ENCODE data around the gene TMEM253. TPM values are rescaled to one million over a fixed set of nuclear protein-coding genes. Genes with fewer than 3 reads are reported as not detected.

The TMEM253 gene
- total RNA-seq, 1 donor from 2014 or later = not detected

DNA sequence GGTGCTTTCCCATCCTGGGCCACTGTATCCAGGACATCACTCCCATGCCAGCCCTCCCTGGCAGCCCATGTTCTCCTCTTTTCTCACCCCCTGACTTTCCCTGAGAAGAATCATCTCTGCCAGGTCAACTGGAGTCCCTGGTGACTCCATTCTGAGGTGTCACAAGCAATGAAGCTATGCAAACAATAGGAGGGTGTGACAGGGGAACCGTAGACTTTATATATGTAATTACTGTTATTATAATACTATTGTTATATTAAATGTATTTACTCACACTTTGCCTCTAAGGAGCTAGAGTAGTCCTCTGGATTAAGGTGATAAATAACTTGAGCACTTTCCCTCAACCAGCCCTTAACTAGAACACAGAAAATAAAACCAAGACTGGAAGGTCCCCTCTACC lies 11.6 kb upstream of the TMEM253 start:
- intact Hi-C loops (cut with micrococcal nuclease) = loop anchor here (5.0 kb wide), 1 partner anchor 407 kb away; the partner anchor contains the start of gene RNASE4

DNA sequence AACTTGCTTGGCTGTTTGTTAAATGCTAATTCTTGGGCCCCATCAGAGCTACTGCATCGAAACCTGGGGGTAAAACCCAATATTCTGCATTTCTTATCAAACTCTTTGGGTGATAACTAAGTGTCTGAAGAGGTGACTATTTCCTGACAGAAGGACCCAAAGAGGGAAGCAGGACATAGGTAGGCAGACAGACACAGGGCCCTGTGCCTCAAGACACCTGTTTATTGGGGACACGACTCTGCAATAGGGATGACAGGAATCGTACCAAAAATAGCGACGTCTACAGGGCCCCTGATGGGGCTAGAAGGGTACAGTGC lies 11.0 kb upstream of the TMEM253 start:
- intact Hi-C loops (cut with micrococcal nuclease) = loop anchor here (5.0 kb wide), 1 partner anchor 408 kb away; the partner anchor contains the start of gene RNASE4

- intact Hi-C loops (cut with micrococcal nuclease) = no loop called here
Measured at GRCh38 chr14:21090194-21090939, 10.5 kb upstream of the TMEM253 start.

- intact Hi-C loops (cut with micrococcal nuclease) = no loop called here
Measured at GRCh38 chr14:21090940-21091663, 9.8 kb upstream of the TMEM253 start.

- intact Hi-C loops (cut with micrococcal nuclease) = loop anchor here (1.0 kb wide), 3 partner anchors 12 to 78 kb away; no protein-coding TSS in a partner anchor
Measured at GRCh38 chr14:21091821-21092272, 9.0 kb upstream of the TMEM253 start.

- intact Hi-C loops (cut with micrococcal nuclease) = loop anchor here (1.0 kb wide), 3 partner anchors 12 to 78 kb away; no protein-coding TSS in a partner anchor
Measured at GRCh38 chr14:21092273-21093011, 8.4 kb upstream of the TMEM253 start.

DNA sequence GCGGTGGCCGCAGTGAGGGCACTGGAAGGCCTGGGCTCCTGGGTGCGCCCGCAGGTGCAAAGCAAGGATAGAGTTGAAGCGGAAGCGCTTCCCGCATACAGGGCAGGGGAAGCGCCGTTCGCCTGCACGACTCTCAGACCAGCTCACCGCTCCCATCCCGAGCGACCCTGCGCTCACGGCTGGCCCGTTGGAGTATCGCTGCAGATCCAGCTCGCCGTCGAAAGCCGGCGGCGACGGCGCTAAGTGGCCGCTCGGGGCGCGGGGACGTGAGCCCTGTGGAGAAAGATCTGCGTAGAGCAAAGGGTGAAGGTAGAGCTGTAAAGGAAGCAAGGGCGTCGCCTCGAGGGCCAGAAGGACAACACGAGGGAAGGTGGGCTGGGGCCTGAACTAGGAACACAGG lies 7.8 kb upstream of the TMEM253 start:
- intact Hi-C loops (cut with micrococcal nuclease) = no loop called here

DNA sequence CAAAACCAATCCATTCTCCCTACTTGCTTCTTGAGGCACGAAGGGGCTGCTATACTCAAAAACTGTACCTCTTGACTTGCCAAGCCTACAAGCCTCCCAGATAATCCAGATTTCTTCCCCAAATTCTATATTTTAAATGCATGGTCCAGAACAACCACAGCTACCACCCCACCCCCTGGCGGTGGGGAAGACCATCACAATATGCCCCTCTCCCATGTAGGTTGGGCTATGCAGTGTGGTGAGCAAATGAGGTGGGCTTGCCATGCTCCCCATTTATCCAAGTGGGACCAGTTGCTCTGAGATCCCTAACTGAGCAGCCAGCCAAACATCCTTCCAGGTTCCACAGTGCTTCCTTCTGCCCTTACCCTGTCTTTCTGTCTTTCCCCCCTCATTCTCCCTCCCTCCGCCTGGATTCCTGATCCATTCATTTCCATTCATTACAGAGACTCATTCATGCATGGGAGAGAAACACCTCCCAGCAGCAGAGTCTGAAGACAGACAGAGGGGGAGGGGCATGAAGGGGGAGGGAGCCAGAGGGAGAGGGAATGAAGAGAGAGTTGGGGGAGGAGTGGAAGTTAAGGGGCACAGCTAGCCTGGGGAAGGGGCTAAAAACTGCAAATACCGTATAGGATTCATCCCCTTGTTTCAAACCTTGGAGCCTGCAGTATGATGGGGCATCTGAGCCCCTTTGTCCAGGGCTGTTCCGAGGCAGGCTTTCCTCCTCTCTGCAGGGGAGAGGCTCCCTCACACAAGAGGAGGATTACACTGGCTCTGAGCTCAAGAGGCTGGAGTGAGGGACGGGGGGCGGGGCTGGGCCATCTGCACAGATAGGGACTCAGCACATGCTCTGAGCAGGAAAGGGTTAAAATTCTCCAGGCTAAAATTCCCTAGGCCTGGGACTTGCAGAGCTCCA lies 6.8 kb upstream of the TMEM253 start:
- intact Hi-C loops (cut with micrococcal nuclease) = no loop called here

- intact Hi-C loops (cut with micrococcal nuclease) = no loop called here
Measured at GRCh38 chr14:21095430-21096205, 5.2 kb upstream of the TMEM253 start.

DNA sequence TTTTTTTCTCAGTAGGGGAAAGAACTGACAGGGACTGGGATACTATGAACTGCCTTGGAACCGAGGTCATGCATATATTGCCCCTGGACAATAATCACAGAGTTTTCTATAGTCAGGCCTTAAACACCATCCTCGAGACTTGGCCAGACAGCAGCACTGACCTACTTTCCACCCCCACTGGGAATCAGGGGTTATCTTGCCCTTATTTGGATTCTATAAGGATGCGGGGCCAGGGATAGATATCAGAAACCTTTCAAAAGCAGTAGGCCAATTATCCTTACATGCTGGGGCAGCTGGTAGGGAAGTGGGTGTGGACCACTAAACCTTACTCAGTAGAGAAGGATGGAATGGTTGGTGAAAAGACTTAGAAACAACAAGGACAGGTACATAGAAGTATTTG lies 4.4 kb upstream of the TMEM253 start:
- intact Hi-C loops (cut with micrococcal nuclease) = no loop called here

DNA sequence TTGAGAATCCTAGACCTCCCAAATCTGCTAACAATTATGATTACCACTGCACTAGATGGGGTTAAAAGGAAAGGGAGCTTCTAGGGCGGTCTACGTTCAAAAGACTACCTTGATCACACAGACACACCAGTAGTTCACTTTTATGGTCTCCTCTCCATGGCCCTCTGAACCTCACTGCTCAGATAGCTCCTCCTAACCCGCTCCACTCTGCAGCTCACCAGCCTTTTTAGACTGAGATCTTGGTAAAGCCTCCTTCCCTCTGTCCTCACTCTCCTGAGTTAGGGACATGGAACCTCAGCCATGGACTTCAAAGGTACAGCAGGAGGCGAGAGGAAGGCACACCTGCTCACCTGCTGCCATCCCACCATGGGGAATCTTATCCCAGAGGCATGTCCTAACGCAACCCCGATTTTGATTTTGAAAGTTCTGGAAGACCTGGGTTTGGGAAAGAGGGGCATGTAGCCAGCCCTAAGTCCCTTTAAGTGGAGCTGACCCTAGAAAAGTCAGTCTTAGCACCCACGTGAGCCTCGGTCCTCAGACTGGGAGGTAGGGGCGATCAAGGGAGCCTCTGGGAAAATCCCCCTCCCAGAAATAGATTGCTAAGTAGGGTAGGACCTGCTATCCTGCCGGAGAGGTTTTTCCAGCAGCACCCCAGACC lies 3.8 kb upstream of the TMEM253 start:
- intact Hi-C loops (cut with micrococcal nuclease) = no loop called here

GRCh38 chr14:21097636-21098075 lies 3.2 kb upstream of the TMEM253 start:
- intact Hi-C loops (cut with micrococcal nuclease) = no loop called here

GRCh38 chr14:21098076-21098891 lies 2.6 kb upstream of the TMEM253 start, which contains the start of gene ZNF219:
ZNF219 (minus strand) TSS chr14:21098655; CDS start chr14:21093591, 5,064 bp downstream.
- intact Hi-C loops (cut with micrococcal nuclease) = no loop called here

DNA sequence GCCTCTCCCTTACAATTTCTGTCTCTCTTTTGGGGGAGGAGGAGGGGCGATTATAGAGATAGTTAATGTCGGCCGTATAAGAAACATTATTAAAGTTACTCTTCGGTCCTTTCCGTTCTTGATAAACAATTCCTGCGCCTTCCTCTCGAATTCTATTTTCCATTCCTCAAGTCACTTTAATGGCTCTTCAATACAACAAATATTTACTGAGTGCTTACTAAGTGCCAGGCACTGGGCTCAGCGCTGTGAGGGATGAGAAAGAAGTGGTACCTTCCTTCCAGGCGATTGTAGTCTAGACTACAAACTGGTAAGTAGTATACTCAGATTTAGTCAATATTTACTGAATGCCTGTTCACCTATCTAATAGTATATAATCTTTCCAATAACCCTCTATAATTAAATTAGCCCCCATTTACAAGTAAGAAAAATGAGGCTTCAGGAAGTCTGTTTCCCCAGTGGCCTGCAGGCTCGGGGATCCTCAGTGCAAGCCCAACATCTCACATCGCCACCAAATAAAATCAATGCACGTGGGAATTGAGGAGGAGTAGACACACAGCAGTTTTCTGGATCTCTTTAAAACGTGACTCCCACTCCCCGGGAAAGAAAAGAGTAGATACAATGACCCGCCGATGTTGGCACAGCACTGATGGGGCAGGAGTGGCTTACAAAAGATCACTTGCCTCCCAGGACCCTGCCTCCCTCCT lies 1.8 kb upstream of the TMEM253 start:
- intact Hi-C loops (cut with micrococcal nuclease) = no loop called here

DNA sequence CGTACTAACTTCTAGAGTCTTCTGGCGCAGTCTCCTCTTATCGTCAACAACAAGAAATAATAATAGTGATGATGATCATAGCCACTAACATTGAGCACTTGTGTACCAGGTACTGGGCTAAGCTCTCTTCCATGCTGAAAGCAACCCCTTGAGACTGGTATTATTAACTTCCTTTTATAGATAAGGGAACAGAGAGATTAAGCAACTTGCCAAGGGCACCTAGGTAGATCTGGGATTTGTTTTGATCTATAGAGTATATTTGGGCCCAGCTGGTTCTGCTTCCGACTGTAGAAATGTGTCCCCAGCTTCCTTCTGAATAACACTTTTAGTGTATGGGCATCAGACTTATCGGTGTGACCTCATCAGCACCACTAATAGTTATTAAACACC lies 1.3 kb upstream of the TMEM253 start:
- intact Hi-C loops (cut with micrococcal nuclease) = no loop called here

- intact Hi-C loops (cut with micrococcal nuclease) = loop anchor here (2.0 to 5.0 kb wide), 5 partner anchors 245 to 490 kb away; partner anchors contain the start of genes CHD8, RAB2B and TOX4
Measured at GRCh38 chr14:21101802-21102413, 1.0 kb downstream of the TMEM253 start.

All from T-helper 1 cell treated with Interleukin-12 subunit alpha and Interleukin-12 subunit beta and Interleukin-4 antibody, amounts not matched to agents 30 ng/mL and 1 ng/mL, for 36 hours (primary cell).